Loucy (cell line): ENCODE measurements around the gene EPHB1.

Experiments
- H2AFZ ChIP-seq: fragments of 200-600 bp; sonication (generic); 2 replicates; pipeline ENCODE4 v1.6.0; 2016; ENCODE audit warnings: antibody characterized with exemption, mild to moderate bottlenecking, low read length, moderate library complexity
- H3F3A ChIP-seq: fragments of 200-600 bp; 2 replicates; pipeline ENCODE4 v1.6.0; 2016; ENCODE audit warnings: antibody characterized with exemption, low read depth, mild to moderate bottlenecking
- H3K27me3 ChIP-seq: fragments of 200-600 bp; sonication (generic); 2 replicates; pipeline ENCODE4 v1.6.1; 2014; ENCODE audit warnings: low read length, mild to moderate bottlenecking; ENCODE audit not compliant: insufficient read depth, poor library complexity, severe bottlenecking
- H3K36me3 ChIP-seq: fragments of 200-600 bp; sonication (generic); 2 replicates; pipeline ENCODE4 v1.6.1; 2016; ENCODE audit warnings: low read length; ENCODE audit not compliant: insufficient read depth
- H3K4me1 ChIP-seq: fragments of 200-600 bp; sonication (generic); 2 replicates; pipeline ENCODE4 v1.5.1; 2014; ENCODE audit warnings: low read length, mild to moderate bottlenecking; ENCODE audit not compliant: insufficient read depth, poor library complexity, severe bottlenecking
- H3K4me2 ChIP-seq: fragments of 200-600 bp; sonication (generic); 2 replicates; pipeline ENCODE4 v1.6.0; 2014; ENCODE audit warnings: antibody characterized with exemption, low read length, low read depth, mild to moderate bottlenecking; ENCODE audit not compliant: poor library complexity, severe bottlenecking
- H3K4me3 ChIP-seq: fragments of 200-600 bp; sonication (generic); 2 replicates; pipeline ENCODE4 v1.5.1; 2014; ENCODE audit warnings: low read length, mild to moderate bottlenecking, mixed read lengths; ENCODE audit not compliant: poor library complexity, severe bottlenecking
- H3K79me2 ChIP-seq: fragments of 200-600 bp; sonication (generic); 2 replicates; pipeline ENCODE4 v1.6.1; 2014; ENCODE audit warnings: low read length; ENCODE audit not compliant: insufficient read depth
- H3K9ac ChIP-seq: fragments of 200-600 bp; sonication (generic); 2 replicates; pipeline ENCODE4 v1.6.0; 2014; ENCODE audit warnings: mild to moderate bottlenecking, low read depth, low read length, moderate library complexity; ENCODE audit not compliant: poor library complexity, severe bottlenecking
- H3K9me2 ChIP-seq: fragments of 200-600 bp; sonication (generic); replicated peaks from 2 replicates; pipeline ENCODE4 v1.6.1; 2016; ENCODE audit warnings: low read depth, low read length, mixed read lengths
- H3K9me3 ChIP-seq: fragments of 200-600 bp; sonication (generic); 2 replicates; pipeline ENCODE4 v1.6.1; 2014; ENCODE audit warnings: mild to moderate bottlenecking, antibody characterized with exemption, low read length, low read depth; ENCODE audit not compliant: insufficient read depth
- H4K20me1 ChIP-seq: fragments of 200-600 bp; sonication (generic); 2 replicates; pipeline ENCODE4 v1.6.0; 2014; ENCODE audit warnings: antibody characterized with exemption, low read length, mild to moderate bottlenecking; ENCODE audit not compliant: insufficient read depth, poor library complexity, severe bottlenecking
- EZH2phosphoT487 ChIP-seq: fragments of 200-600 bp; IDR thresholded peaks from 2 replicates; pipeline ENCODE4 v1.6.1; 2018; ENCODE audit warnings: antibody characterized with exemption, mild to moderate bottlenecking, moderate library complexity, borderline replicate concordance
- TF ChIP-seq, protein P1 (sequence below): fragments of 200-600 bp; sonication (generic); conservative IDR thresholded peaks from 2 replicates; pipeline ENCODE4 v1.5.1; 2014; ENCODE audit warnings: mild to moderate bottlenecking, antibody characterized with exemption, low read length

Gene EPHB1

DNA sequence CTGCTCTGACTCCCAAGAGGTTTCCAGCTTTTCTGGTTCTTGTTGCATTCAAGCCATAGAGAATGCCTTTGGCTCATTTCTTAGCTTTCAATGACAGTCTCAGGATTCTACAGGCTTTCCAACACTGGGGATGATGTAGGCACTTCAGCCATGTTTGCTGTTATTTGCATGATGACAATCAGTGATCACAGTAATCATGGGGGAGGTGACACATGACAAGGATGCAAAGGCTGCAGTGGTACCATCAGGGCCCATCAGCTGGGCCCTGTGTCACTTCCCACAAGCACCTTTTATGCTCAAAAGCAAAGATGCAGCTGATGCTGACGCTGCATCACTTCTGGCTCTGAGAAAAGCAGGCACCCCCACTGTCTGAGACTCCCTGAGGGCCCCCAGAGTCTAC lies 18.6 kb downstream of the EPHB1 start:
- no peaks in the 10 kb centered on the region for H3K9me2 ChIP-seq
- H3K79me2 ChIP-seq = no peaks in the 10 kb centered on the region
- no peak overlapping the region for H2AFZ ChIP-seq
- H3K27me3 ChIP-seq = no peaks in the 10 kb centered on the region
- H3K9ac ChIP-seq = no peak overlapping the region
- H3K4me2 ChIP-seq = no peak overlapping the region
- H3K4me3 ChIP-seq = no peak overlapping the region
- H3K4me1 ChIP-seq = no peaks in the 10 kb centered on the region
- TF ChIP-seq, protein P1, sequence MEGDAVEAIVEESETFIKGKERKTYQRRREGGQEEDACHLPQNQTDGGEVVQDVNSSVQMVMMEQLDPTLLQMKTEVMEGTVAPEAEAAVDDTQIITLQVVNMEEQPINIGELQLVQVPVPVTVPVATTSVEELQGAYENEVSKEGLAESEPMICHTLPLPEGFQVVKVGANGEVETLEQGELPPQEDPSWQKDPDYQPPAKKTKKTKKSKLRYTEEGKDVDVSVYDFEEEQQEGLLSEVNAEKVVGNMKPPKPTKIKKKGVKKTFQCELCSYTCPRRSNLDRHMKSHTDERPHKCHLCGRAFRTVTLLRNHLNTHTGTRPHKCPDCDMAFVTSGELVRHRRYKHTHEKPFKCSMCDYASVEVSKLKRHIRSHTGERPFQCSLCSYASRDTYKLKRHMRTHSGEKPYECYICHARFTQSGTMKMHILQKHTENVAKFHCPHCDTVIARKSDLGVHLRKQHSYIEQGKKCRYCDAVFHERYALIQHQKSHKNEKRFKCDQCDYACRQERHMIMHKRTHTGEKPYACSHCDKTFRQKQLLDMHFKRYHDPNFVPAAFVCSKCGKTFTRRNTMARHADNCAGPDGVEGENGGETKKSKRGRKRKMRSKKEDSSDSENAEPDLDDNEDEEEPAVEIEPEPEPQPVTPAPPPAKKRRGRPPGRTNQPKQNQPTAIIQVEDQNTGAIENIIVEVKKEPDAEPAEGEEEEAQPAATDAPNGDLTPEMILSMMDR = no peak
- TF ChIP-seq EZH2phosphoT487 = no peak
- H3K36me3 ChIP-seq = no peaks in the 10 kb centered on the region
- no peaks in the 10 kb centered on the region for H4K20me1 ChIP-seq
- no peaks in the 10 kb centered on the region for H3F3A ChIP-seq
- H3K9me3 ChIP-seq = no peaks in the 10 kb centered on the region

DNA sequence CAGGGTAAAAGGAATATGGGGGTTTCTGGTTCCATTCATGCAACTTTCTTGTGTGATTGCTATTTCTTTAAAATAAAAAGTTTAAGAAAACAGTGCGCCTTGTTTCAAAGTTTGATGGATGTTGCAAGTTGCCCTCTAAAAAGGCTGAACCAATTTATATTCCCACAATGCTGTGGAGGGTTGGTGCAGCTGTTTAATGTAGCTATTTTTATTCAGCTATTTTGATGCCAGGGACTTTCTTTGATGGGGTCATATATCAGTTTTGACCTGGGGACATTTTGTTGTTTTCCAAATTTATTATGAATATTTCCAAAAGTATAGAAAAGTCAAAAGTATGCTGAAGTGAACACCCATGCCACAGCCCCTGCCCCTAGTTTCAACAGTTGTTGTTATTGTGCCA lies 20.5 kb downstream of the EPHB1 start:
- Histone ChIP-seq H3K4me2 (no peak overlapping the region), H3K4me3 (no peak overlapping the region), H3F3A (no peaks in the 10 kb centered on the region), H3K9me2 (no peaks in the 10 kb centered on the region), H4K20me1 (no peaks in the 10 kb centered on the region), H3K4me1 (no peaks in the 10 kb centered on the region), H2AFZ (no peak overlapping the region), H3K9ac (no peak overlapping the region), H3K9me3 (no peaks in the 10 kb centered on the region), H3K27me3 (no peaks in the 10 kb centered on the region), H3K36me3 (no peaks in the 10 kb centered on the region), H3K79me2 (no peaks in the 10 kb centered on the region)
- TF ChIP-seq, protein P1 = no peak
- TF ChIP-seq EZH2phosphoT487 = no peak

DNA sequence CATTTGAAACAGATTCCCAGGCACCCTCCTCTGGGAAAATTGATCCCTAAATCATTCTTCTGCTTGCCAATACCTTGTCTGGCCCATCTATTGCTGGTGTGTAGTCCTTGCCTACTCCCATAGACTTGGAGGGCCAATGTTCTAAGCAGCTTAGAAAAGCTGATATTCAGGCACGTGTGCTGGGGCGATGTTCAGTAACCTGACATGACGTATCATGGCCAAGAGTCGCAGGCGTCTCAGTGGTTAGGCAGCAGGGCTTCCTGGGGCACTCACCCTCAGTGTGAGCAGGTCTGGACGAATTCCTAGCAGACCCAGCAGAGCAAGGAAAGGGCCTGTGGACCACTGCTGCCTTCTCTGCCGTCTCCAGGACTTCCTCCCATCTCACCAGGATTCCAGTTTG lies 21.6 kb downstream of the EPHB1 start:
- Histone ChIP-seq H3K9me3 (no peaks in the 10 kb centered on the region), H3K4me2 (no peak overlapping the region)

More for the DNA sequence above, 21.6 kb downstream of the EPHB1 start:
- no peaks in the 10 kb centered on the region for H3K36me3 ChIP-seq
- no peak overlapping the region for H3K9ac ChIP-seq
- no peaks in the 10 kb centered on the region for H3K9me2 ChIP-seq
- no peaks in the 10 kb centered on the region for H3K79me2 ChIP-seq
- H3K4me3 ChIP-seq = no peak overlapping the region
- H3F3A ChIP-seq = no peaks in the 10 kb centered on the region
- no peak overlapping the region for H2AFZ ChIP-seq
- no peaks in the 10 kb centered on the region for H4K20me1 ChIP-seq
- TF ChIP-seq EZH2phosphoT487 = no peak
- TF ChIP-seq, protein P1 = no peak
- no peaks in the 10 kb centered on the region for H3K27me3 ChIP-seq
- H3K4me1 ChIP-seq = no peaks in the 10 kb centered on the region
